GM23338 (cell line): ENCODE results near the gene CCDC177. TPM values are rescaled to one million over a fixed set of nuclear protein-coding genes. Genes with fewer than 3 reads are reported as not detected.

Source experiments
- ATAC-seq: fragments of 200-7000 bp; cut with Tn5 transposase; 3 replicates; pipeline ENCODE4 v1.9.1; 2020
- DNase-seq: peaks from one replicate; pipeline ENCODE4 v3.0.0-alpha.2; 2015; ENCODE audit warnings: low spot score
- H2AFZ ChIP-seq: fragments of 200-600 bp; sonication (generic); 2 replicates; pipeline ENCODE4 v1.8.0; 2016; ENCODE audit warnings: antibody characterized with exemption, mild to moderate bottlenecking, moderate library complexity
- H3F3A ChIP-seq: fragments of 200-600 bp; sonication (generic); replicated peaks from 2 replicates; pipeline ENCODE4 v1.8.0; 2017; ENCODE audit warnings: antibody characterized with exemption, mixed run types, low read depth
- H3K27ac ChIP-seq: fragments of 200-600 bp; sonication (generic); 2 replicates; pipeline ENCODE4 v1.6.1; 2016; ENCODE audit warnings: low read depth
- H3K27me3 ChIP-seq: fragments of 200-600 bp; sonication (generic); 2 replicates; pipeline ENCODE4 v1.8.0; 2016; ENCODE audit warnings: mild to moderate bottlenecking, mixed run types, moderate library complexity; ENCODE audit not compliant: insufficient read depth
- H3K36me3 ChIP-seq: fragments of 200-600 bp; sonication (generic); 2 replicates; pipeline ENCODE4 v1.8.0; 2016; ENCODE audit warnings: mild to moderate bottlenecking; ENCODE audit not compliant: insufficient read depth
- H3K4me1 ChIP-seq: fragments of 200-600 bp; sonication (generic); 2 replicates; pipeline ENCODE4 v1.8.0; 2016; ENCODE audit warnings: mild to moderate bottlenecking, moderate library complexity; ENCODE audit not compliant: insufficient read depth
- H3K4me2 ChIP-seq: fragments of 200-600 bp; sonication (generic); 2 replicates; pipeline ENCODE4 v1.7.1; 2017; ENCODE audit warnings: mixed run types
- H3K4me3 ChIP-seq: fragments of 200-600 bp; sonication (generic); 2 replicates; pipeline ENCODE4 v1.6.1; 2016; ENCODE audit warnings: mixed run types
- H3K79me2 ChIP-seq: fragments of 200-600 bp; sonication (generic); replicated peaks from 2 replicates; pipeline ENCODE4 v1.8.0; 2017; ENCODE audit warnings: mild to moderate bottlenecking; ENCODE audit not compliant: insufficient read depth
- H3K9me2 ChIP-seq: fragments of 200-600 bp; sonication (generic); 2 replicates; pipeline ENCODE4 v1.8.0; 2017; ENCODE audit not compliant: insufficient read depth
- H4K20me1 ChIP-seq: fragments of 200-600 bp; sonication (generic); replicated peaks from 2 replicates; pipeline ENCODE4 v1.8.0; 2017; ENCODE audit warnings: mild to moderate bottlenecking; ENCODE audit not compliant: insufficient read depth
- H3K27ac Mint-ChIP-seq: 2 replicates; pipeline ENCODE4 v1.8.0; 2020; ENCODE audit warnings: inconsistent platforms, mild to moderate bottlenecking, moderate library complexity, mixed read lengths
- H3K27me3 Mint-ChIP-seq: 3 replicates; pipeline ENCODE4 v1.8.0; 2022; ENCODE audit warnings: low read depth, mild to moderate bottlenecking, moderate library complexity, mixed read lengths, inconsistent platforms; ENCODE audit not compliant: insufficient read depth, poor library complexity
- H3K36me3 Mint-ChIP-seq: 3 replicates; pipeline ENCODE4 v1.8.0; 2021; ENCODE audit warnings: low read depth, mild to moderate bottlenecking, inconsistent platforms, moderate library complexity, mixed read lengths
- H3K4me1 Mint-ChIP-seq: 3 replicates; pipeline ENCODE4 v1.8.0; 2020; ENCODE audit warnings: mild to moderate bottlenecking, inconsistent platforms, mixed read lengths
- H3K4me3 Mint-ChIP-seq: 3 replicates; pipeline ENCODE4 v1.8.0; 2021; ENCODE audit warnings: moderate library complexity, mild to moderate bottlenecking, inconsistent platforms, mixed read lengths
- H3K9me3 Mint-ChIP-seq: 3 replicates; pipeline ENCODE4 v1.8.0; 2020; ENCODE audit warnings: moderate library complexity, mild to moderate bottlenecking, inconsistent platforms, mixed read lengths
- CREB1 ChIP-seq: fragments of 250-450 bp; sonication (Bioruptor Pico); IDR thresholded peaks from 2 replicates; pipeline ENCODE4 v1.5.0; 2020; ENCODE audit warnings: low read depth, mild to moderate bottlenecking, moderate library complexity
- CTCF ChIP-seq, 2 experiments: fragments of 200-600 bp in 1 of 2; sonication (generic) in 1 of 2; conservative IDR thresholded peaks; 2 replicates each; pipeline versions ENCODE4 v1.5.1 to v1.6.1; 2016 to 2017; ENCODE audit warnings: antibody characterized with exemption in 2 of 2, low read depth in 2 of 2, mild to moderate bottlenecking in 2 of 2, moderate library complexity in 1 of 2
- EZH2 ChIP-seq: fragments of 200-600 bp; sonication (generic); IDR thresholded peaks from one replicate; pipeline ENCODE4 v1.8.0; 2017; ENCODE audit warnings: antibody characterized with exemption, mild to moderate bottlenecking, low read depth; ENCODE audit not compliant: unreplicated experiment
- EZH2phosphoT487 ChIP-seq: fragments of 200-600 bp; sonication (generic); IDR thresholded peaks from one replicate; pipeline ENCODE4 v1.8.1; 2018; ENCODE audit warnings: antibody characterized with exemption; ENCODE audit not compliant: unreplicated experiment
- JUNB ChIP-seq: IDR thresholded peaks from one replicate; pipeline ENCODE4 v1.6.1; 2016; ENCODE audit warnings: antibody characterized with exemption; ENCODE audit not compliant: unreplicated experiment
- NANOG ChIP-seq: IDR thresholded peaks from 2 replicates; pipeline ENCODE4 v1.6.1; 2016; ENCODE audit warnings: antibody characterized with exemption, borderline replicate concordance
- STAT1 ChIP-seq: IDR thresholded peaks from one replicate; pipeline ENCODE4 v1.6.1; 2016; ENCODE audit warnings: antibody characterized with exemption; ENCODE audit not compliant: unreplicated experiment
- ZNF462 ChIP-seq: fragments of 250-450 bp; sonication (Bioruptor Pico); IDR thresholded peaks from 2 replicates; pipeline ENCODE4 v1.5.0; 2020; ENCODE audit warnings: mild to moderate bottlenecking, moderate library complexity
- polyA plus RNA-seq: library from polyadenylated mRNA; unstranded; fragments of >200 nt; fragmentation: Nextera tagmentation; extraction: Ambion mirVana; gene quantifications from 2 replicates; pipeline ENCODE4 v1.2.1, GENCODE V29; 2016
- total RNA-seq: library from RNA; depleted of rRNA; stranded (reverse); fragments of >200 nt; shearing (Covaris generic); gene quantifications from 2 replicates; pipeline ENCODE4 v1.2.3, GENCODE V29; 2014

The CCDC177 gene
- total and polyA plus RNA-seq, 2 experiments from 2014 or later = 0.18 to 1.7 TPM

- TF ChIP-seq ZNF462 = no peak
- no peak for TF ChIP-seq STAT1
- no peak for TF ChIP-seq EZH2phosphoT487
- TF ChIP-seq CREB1 (CRISPR knock-in tag) = no peak
- no peak for TF ChIP-seq EZH2
- TF ChIP-seq JUNB = no peak
Measured at GRCh38 chr14:69624136-69624535, 49.5 kb upstream of the CCDC177 start (continued).

- Mint-ChIP-seq H3K27ac (no peak overlapping the region), H3K36me3 (no peaks in the 10 kb centered on the region), H3K27me3 (no peaks in the 10 kb centered on the region), H3K9me3 (no peaks in the 10 kb centered on the region), H3K4me1 (peaks cover 11% of the 10 kb centered on the region), H3K4me3 (no peak overlapping the region)
- no peak for DNase-seq
- no peaks in the 10 kb centered on the region for H3K9me2 ChIP-seq
- H3K36me3 ChIP-seq = no peaks in the 10 kb centered on the region
- H3K4me3 ChIP-seq = no peak overlapping the region
- no peaks in the 10 kb centered on the region; the same call in 1 of the 2 replicates for H4K20me1 ChIP-seq
- H3K4me2 ChIP-seq = no peak overlapping the region
- H3K27ac ChIP-seq = no peak overlapping the region
- no peaks in the 10 kb centered on the region for H3K27me3 ChIP-seq
- no peak for ATAC-seq
- H3F3A ChIP-seq = no peaks in the 10 kb centered on the region
- no peaks in the 10 kb centered on the region for H3K4me1 ChIP-seq
- no peak overlapping the region for H2AFZ ChIP-seq
- H3K79me2 ChIP-seq = no peaks in the 10 kb centered on the region
- TF ChIP-seq CREB1 (CRISPR knock-in tag) = no peak
- no peak for TF ChIP-seq EZH2
- no peak for TF ChIP-seq CTCF (conservative IDR thresholded peaks at IDR 0.05; ENCODE audit: low read depth in 2 of 2)
- no peak for TF ChIP-seq ZNF462
- no peak for TF ChIP-seq NANOG
Measured at GRCh38 chr14:69620981-69621380, 46.3 kb upstream of the CCDC177 start.
